LNCAP (cell line): ENCODE results near the gene CARD10.
A peak's percentile ranks its signal among the peaks of the same experiment; 100 is the strongest.

Experiments
- CTCF ChIP-seq: fragments of 450-650 bp; IDR thresholded peaks from 2 replicates; pipeline ENCODE4 v1.5.1; 2017; ENCODE audit warnings: mild to moderate bottlenecking

Gene CARD10

GRCh38 chr22:37499789-37500540 lies 19.2 kb downstream of the CARD10 start:
- no peak for TF ChIP-seq CTCF

DNA sequence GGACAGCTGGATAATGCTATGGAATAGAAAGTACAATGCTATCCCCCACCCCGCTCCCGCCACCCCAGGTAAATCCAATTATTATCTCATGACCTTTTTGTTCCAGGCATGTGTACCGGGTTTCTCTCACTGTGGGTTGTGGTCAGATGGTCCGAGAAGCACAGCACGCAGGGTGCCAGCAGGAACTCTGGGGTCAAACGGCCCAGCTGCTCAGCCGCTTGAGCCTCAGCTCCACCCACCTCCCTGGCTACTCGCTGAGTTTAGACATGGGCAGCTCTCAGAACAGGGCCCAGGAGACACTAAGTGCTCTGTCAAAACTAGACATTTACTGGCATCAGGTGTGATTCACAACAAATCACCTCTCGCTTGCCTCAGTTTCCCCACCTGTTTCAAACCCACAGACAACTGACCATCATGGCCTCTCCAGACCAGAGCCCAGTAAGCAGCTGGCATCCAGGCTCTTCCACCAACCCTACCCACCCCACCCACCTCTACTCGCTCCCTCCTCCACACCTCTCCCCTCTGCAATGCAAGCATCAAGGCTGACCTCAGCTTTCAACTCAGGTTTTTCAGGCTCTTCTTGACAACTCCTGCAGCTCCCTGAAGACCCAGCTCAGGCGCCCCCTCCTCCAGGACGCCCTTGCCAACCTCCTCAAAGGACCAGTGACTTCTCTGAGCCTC lies 20.0 kb downstream of the CARD10 start:
- no peak for TF ChIP-seq CTCF

- peak; percentile 66 for TF ChIP-seq CTCF
These were observed 20.8 kb downstream of the CARD10 start for GRCh38 chr22:37498289-37498909.

GRCh38 chr22:37497062-37497599 lies 22.1 kb downstream of the CARD10 start:
- TF ChIP-seq CTCF, result no peak

DNA sequence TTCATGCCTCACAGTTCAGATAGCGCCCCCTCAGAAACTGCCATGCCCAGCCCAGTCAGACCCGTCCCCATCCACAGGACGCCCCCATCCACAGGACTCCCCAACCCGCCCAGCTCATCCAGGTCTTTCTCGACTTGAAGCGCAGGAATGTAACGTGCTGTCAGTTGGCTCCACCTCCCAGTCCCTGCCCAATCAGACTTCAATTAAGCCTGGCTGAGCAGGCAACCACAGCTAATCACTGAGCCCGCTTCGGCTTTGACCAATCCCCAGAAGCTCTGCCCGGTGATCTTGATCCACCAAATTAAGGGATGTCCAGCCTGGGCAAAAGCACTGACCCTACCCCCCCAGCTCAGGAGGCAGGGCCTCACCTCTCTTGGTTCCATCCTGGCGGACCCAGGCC lies 22.6 kb downstream of the CARD10 start:
- no peak for TF ChIP-seq CTCF

- no peak for TF ChIP-seq CTCF
These were observed 25.2 kb downstream of the CARD10 start for GRCh38 chr22:37493979-37494378.

- TF ChIP-seq CTCF, result peak; percentile 35; the same call in 1 of the 2 replicates
These were observed 26.5 kb downstream of the CARD10 start for GRCh38 chr22:37492428-37493344.
